ENCODE measurements around the gene USP48. TPM values are rescaled to one million over a fixed set of nuclear protein-coding genes. Genes with fewer than 3 reads are reported as not detected.

The USP48 gene
- total and polyA plus RNA-seq, 2 of the 8 experiments (the other 6 are each of a cell fraction or from before 2014, with no cell fraction given) = 12.8 to 83.5 TPM

GRCh38 chr1:21677168-21677567 lies 105.8 kb downstream of the USP48 start:
- H3K18ac ChIP-seq (ENCODE audit: extremely low read depth, low read length) = no peak overlapping the region
- no peaks in the 10 kb centered on the region for H3K27me3 ChIP-seq (replicated peaks in 1 of 4; ENCODE audit: control insufficient read depth in 3 of 4, extremely low read depth in 1 of 4, insufficient read depth in 3 of 4, low read length in 3 of 4)
- no peak for DNase-seq (ENCODE audit: low read depth in 1 of 2, low spot score in 2 of 2)
- H4K20me1 ChIP-seq (replicated peaks in 1 of 2; ENCODE audit: control insufficient read depth in 1 of 2, insufficient read depth in 2 of 2, low read length in 2 of 2) = peaks cover 0 to 2% of the 10 kb centered on the region in 2 experiments
- H3K4me1 ChIP-seq (replicated peaks in 1 of 4; ENCODE audit: control insufficient read depth in 3 of 4, insufficient read depth in 4 of 4, low read length in 3 of 4) = no peaks in the 10 kb centered on the region
- no peaks in the 10 kb centered on the region for H3K79me2 ChIP-seq (ENCODE audit: control insufficient read depth in 1 of 2, insufficient read depth in 2 of 2, low read length in 2 of 2)
- H3K79me1 ChIP-seq (ENCODE audit: low read depth, low read length) = no peaks in the 10 kb centered on the region
- H3K9ac ChIP-seq (replicated peaks in 1 of 4; ENCODE audit: extremely low read depth in 1 of 4, low read depth in 3 of 4, low read length in 3 of 4) = no peak overlapping the region
- WGBS, 2 experiments (ENCODE audit: extremely low coverage in 1 of 2, insufficient coverage in 1 of 2, insufficient read length in 1 of 2, insufficient replicate concordance in 2 of 2, low coverage in 1 of 2, low lambda C conversion rate in 2 of 2, missing lambda C conversion rate in 1 of 2) = 90% methylated on average over 6 of the region's 6 CpGs; no CpG with 5 or more reads in 1 of the 2 experiments
- no peak overlapping the region for H3K23ac ChIP-seq (ENCODE audit: insufficient read length)
- POLR2A ChIA-PET (ENCODE audit: partially characterized antibody) = interaction anchor here (0.8 to 1.0 kb wide), 2 partner anchors 98 to 105 kb away, joined by 3 read pairs; no protein-coding TSS in a partner anchor
- TF ChIP-seq ATF2 (IDR thresholded peaks at IDR 0.05; ENCODE audit: low read length) (no peak), EP300 (IDR thresholded peaks at IDR 0.05; ENCODE audit: borderline replicate concordance in 1 of 2, low read depth in 2 of 2, low read length in 2 of 2) (no peak), GTF2F1 (IDR thresholded peaks at IDR 0.05; ENCODE audit: borderline replicate concordance, low read depth, low read length) (no peak), KDM4A (IDR thresholded peaks at IDR 0.05; ENCODE audit: low read depth, low read length, severe bottlenecking) (no peak), HDAC2 (IDR thresholded peaks at IDR 0.05; ENCODE audit: borderline replicate concordance in 1 of 2, low read depth in 2 of 2, low read length in 2 of 2) (no peak)
- no peak overlapping the region for H3K4me2 ChIP-seq (ENCODE audit: insufficient read depth in 1 of 2, low read depth in 2 of 2, low read length in 2 of 2)
- H4K8ac ChIP-seq (ENCODE audit: extremely low read depth, insufficient read depth, low read length) = no peak overlapping the region
- H3K4ac ChIP-seq (replicated peaks; ENCODE audit: insufficient read length, low read depth, low read length) = no peak overlapping the region
- no peak overlapping the region for H2AFZ ChIP-seq (ENCODE audit: low read length)
- no peak overlapping the region for H3K27ac ChIP-seq (ENCODE audit: low read depth, low read length)
- peaks cover 0 to 28% (median 8%) of the 10 kb centered on the region in 4 experiments; a peak in 4 of 8 replicates for H3K36me3 ChIP-seq (ENCODE audit: control insufficient read depth in 2 of 4, insufficient read depth in 4 of 4, low read length in 3 of 4)
- no peak overlapping the region for H3K14ac ChIP-seq (ENCODE audit: insufficient read length)
- H3K9me3 ChIP-seq (ENCODE audit: insufficient read depth in 2 of 2, low read depth in 1 of 2, low read length in 1 of 2) = no peaks in the 10 kb centered on the region
- no peak overlapping the region for H2BK5ac ChIP-seq (ENCODE audit: low read depth, low read length)
- no peak overlapping the region for H3K4me3 ChIP-seq (ENCODE audit: extremely low read depth in 1 of 4, insufficient read depth in 2 of 4, low read depth in 3 of 4, low read length in 4 of 4)
- CTCF ChIA-PET (ENCODE audit: partially characterized antibody) = interaction anchor here (1.4 kb wide), 1 partner anchor 17 kb away, joined by 5 read pairs; no protein-coding TSS in a partner anchor
- FAIRE-seq = no peak
- no peak overlapping the region for H2BK20ac ChIP-seq (ENCODE audit: low read length)
- no peak overlapping the region for H2BK15ac ChIP-seq (ENCODE audit: low read length)
- no peak overlapping the region for H4K91ac ChIP-seq (replicated peaks; ENCODE audit: insufficient read length, low read length)
- H4K5ac ChIP-seq (ENCODE audit: insufficient read length, low read depth, low read length) = no peak overlapping the region
- H3K56ac ChIP-seq (replicated peaks; ENCODE audit: insufficient read length, low read depth, low read length) = no peak overlapping the region
- H2BK120ac ChIP-seq (replicated peaks; ENCODE audit: low read depth, low read length) = no peak overlapping the region
- no peak overlapping the region for H2AK5ac ChIP-seq (ENCODE audit: low read depth, low read length)
- no peak overlapping the region for H2BK12ac ChIP-seq (ENCODE audit: low read depth, low read length)
- H3K23me2 ChIP-seq (ENCODE audit: low read depth, low read length) = no peaks in the 10 kb centered on the region; the same call in 1 of the 2 replicates
